Smooth muscle cell (in vitro differentiated cells): ENCODE data around the gene HSPA12A. TPM values are rescaled to one million over a fixed set of nuclear protein-coding genes. Genes with fewer than 3 reads are reported as not detected.

Experiments used
- DNase-seq: peaks from one replicate; lab custom pipeline; 2025; ENCODE audit not compliant: unreplicated experiment; lab: John Stamatoyannopoulos, UW
- H2AFZ ChIP-seq: fragments of 200-600 bp; sonication (generic); 2 replicates; pipeline ENCODE4 v1.6.0; 2016; ENCODE audit warnings: antibody characterized with exemption, low read depth, mild to moderate bottlenecking
- H3F3A ChIP-seq: fragments of 200-600 bp; sonication (generic); 2 replicates; pipeline ENCODE4 v1.6.0; 2017; ENCODE audit warnings: antibody characterized with exemption, low read depth
- H3K27ac ChIP-seq: fragments of 200-600 bp; sonication (generic); 2 replicates; pipeline ENCODE4 v1.5.1; 2016; ENCODE audit warnings: low read depth, mild to moderate bottlenecking
- H3K27me3 ChIP-seq: fragments of 200-600 bp; sonication (generic); 2 replicates; pipeline ENCODE4 v1.6.1; 2016; ENCODE audit warnings: low read depth, mild to moderate bottlenecking
- H3K36me3 ChIP-seq: fragments of 200-600 bp; sonication (generic); 2 replicates; pipeline ENCODE4 v1.5.1; 2016; ENCODE audit warnings: low read depth
- H3K4me1 ChIP-seq: fragments of 200-600 bp; sonication (generic); 2 replicates; pipeline ENCODE4 v1.5.1; 2016; ENCODE audit warnings: low read depth
- H3K4me2 ChIP-seq: fragments of 200-600 bp; sonication (generic); 2 replicates; pipeline ENCODE4 v1.6.0; 2016; ENCODE audit warnings: mild to moderate bottlenecking
- H3K4me3 ChIP-seq: fragments of 200-600 bp; sonication (generic); 2 replicates; pipeline ENCODE4 v1.5.1; 2016; ENCODE audit warnings: mild to moderate bottlenecking
- H3K79me2 ChIP-seq: fragments of 200-600 bp; sonication (generic); 2 replicates; pipeline ENCODE4 v1.6.0; 2016; ENCODE audit warnings: low read depth, mild to moderate bottlenecking
- H3K9ac ChIP-seq: fragments of 200-600 bp; sonication (generic); 2 replicates; pipeline ENCODE4 v1.6.0; 2016; ENCODE audit warnings: low read depth
- H3K9me3 ChIP-seq: fragments of 200-600 bp; sonication (generic); replicated peaks from 2 replicates; pipeline ENCODE4 v1.5.1; 2016; ENCODE audit warnings: low read depth
- H4K20me1 ChIP-seq: fragments of 200-600 bp; sonication (generic); 2 replicates; pipeline ENCODE4 v1.6.0; 2016; ENCODE audit warnings: low read depth
- WGBS: methylation state at CpG from one replicate; pipeline ENCODE4 v1.1.7; 2016; ENCODE audit warnings: low lambda C conversion rate; 5-methylcytosine and 5-hydroxymethylcytosine counted together
- polyA plus RNA-seq: library from polyadenylated mRNA; unstranded; fragments of >200 nt; fragmentation: Nextera tagmentation; extraction: Ambion mirVana; gene quantifications from 2 replicates; pipeline ENCODE4 v1.2.1, GENCODE V29; 2016
- total RNA-seq: library from RNA; depleted of rRNA; stranded (reverse); fragments of >200 nt; gene quantifications from 2 replicates; pipeline ENCODE4 v1.2.3, GENCODE V29; 2014
- TF ChIP-seq, protein P1 (sequence below): fragments of 200-600 bp; sonication (generic); IDR thresholded peaks from 2 replicates; pipeline ENCODE4 v1.5.1; 2017; ENCODE audit warnings: borderline replicate concordance, mild to moderate bottlenecking, antibody characterized with exemption; ENCODE audit not compliant: insufficient read depth, poor library complexity, severe bottlenecking

The HSPA12A gene
- total and polyA plus RNA-seq, 2 experiments from 2014 or later, result 5.3 to 6.4 TPM

DNA sequence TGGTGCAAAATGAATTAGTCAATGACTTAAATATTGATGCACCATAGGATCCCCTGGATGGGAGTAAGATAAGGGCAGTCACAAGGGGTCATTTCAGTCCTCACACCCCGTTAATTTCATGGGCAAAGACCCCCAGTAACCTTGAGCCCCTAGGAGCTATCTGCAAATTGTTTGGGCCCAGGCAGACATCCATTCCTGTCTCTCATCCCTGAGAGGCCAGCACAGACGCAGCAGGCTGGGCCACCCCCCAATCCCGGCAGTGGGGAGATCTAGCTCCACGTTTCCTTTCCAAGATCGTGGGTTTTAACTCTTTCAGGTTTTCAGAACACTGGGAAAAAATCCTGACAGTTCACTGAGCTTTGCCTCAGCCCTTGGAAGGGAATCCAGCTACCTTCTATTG lies 81.5 kb downstream of the HSPA12A start:
- H3K4me3 ChIP-seq, result no peak overlapping the region
- H3K4me2 ChIP-seq, result no peak overlapping the region
- H4K20me1 ChIP-seq, result no peaks in the 10 kb centered on the region
- H3K9me3 ChIP-seq, result no peaks in the 10 kb centered on the region
- no peak overlapping the region for H2AFZ ChIP-seq
- TF ChIP-seq, protein P1, sequence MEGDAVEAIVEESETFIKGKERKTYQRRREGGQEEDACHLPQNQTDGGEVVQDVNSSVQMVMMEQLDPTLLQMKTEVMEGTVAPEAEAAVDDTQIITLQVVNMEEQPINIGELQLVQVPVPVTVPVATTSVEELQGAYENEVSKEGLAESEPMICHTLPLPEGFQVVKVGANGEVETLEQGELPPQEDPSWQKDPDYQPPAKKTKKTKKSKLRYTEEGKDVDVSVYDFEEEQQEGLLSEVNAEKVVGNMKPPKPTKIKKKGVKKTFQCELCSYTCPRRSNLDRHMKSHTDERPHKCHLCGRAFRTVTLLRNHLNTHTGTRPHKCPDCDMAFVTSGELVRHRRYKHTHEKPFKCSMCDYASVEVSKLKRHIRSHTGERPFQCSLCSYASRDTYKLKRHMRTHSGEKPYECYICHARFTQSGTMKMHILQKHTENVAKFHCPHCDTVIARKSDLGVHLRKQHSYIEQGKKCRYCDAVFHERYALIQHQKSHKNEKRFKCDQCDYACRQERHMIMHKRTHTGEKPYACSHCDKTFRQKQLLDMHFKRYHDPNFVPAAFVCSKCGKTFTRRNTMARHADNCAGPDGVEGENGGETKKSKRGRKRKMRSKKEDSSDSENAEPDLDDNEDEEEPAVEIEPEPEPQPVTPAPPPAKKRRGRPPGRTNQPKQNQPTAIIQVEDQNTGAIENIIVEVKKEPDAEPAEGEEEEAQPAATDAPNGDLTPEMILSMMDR, result no peak
- H3K4me1 ChIP-seq, result no peaks in the 10 kb centered on the region
- no peaks in the 10 kb centered on the region for H3F3A ChIP-seq
- no peaks in the 10 kb centered on the region for H3K27me3 ChIP-seq
- WGBS, result 65% methylated on average over 5 of the region's 5 CpGs
- DNase-seq, result no peak
- no peak overlapping the region for H3K9ac ChIP-seq
- H3K36me3 ChIP-seq, result no peaks in the 10 kb centered on the region
- H3K27ac ChIP-seq, result no peak overlapping the region
- H3K79me2 ChIP-seq, result no peaks in the 10 kb centered on the region

DNA sequence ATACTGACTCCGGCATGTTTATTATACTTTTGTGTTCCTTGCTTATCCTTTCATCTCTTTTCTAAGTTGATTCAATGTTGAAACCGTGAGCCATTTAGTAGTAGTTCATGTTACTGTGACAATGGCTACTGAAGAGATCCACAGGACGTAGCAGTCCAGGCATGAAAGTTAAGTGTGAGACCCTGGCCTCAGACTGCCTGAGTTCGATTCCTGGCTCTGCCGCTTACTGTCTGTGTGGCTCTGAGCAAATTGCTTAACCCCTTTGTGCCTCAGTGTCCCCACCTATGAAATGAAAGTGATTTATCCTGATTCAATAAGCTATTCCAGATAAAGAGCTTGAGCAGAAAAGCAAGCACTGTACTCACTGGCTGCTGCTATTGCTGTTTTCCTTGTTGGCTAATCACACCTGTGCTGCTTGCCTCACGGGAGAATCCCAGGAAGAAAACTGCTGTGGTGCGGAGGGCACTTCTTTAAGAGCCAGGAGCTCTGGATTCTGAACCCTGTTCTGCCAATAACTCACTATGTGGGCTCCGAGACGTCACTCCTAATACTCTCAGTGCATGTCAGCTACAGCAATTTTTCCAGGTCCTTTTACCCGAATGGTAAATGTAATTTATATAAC lies 83.2 kb downstream of the HSPA12A start:
- H3K36me3 ChIP-seq, result no peaks in the 10 kb centered on the region
- H3K9ac ChIP-seq, result no peak overlapping the region
- H3K4me3 ChIP-seq, result no peak overlapping the region
- WGBS, result 92% methylated on average over 10 of the region's 10 CpGs
- H3K27ac ChIP-seq, result no peak overlapping the region
- no peak for DNase-seq
- H3K27me3 ChIP-seq, result peaks cover 3% of the 10 kb centered on the region
- H2AFZ ChIP-seq, result no peak overlapping the region
- H3K4me1 ChIP-seq, result no peaks in the 10 kb centered on the region
- TF ChIP-seq, protein P1, result no peak
- H3K9me3 ChIP-seq, result no peaks in the 10 kb centered on the region
- H4K20me1 ChIP-seq, result no peaks in the 10 kb centered on the region
- no peak overlapping the region for H3K4me2 ChIP-seq
- no peaks in the 10 kb centered on the region for H3K79me2 ChIP-seq
- no peaks in the 10 kb centered on the region for H3F3A ChIP-seq

DNA sequence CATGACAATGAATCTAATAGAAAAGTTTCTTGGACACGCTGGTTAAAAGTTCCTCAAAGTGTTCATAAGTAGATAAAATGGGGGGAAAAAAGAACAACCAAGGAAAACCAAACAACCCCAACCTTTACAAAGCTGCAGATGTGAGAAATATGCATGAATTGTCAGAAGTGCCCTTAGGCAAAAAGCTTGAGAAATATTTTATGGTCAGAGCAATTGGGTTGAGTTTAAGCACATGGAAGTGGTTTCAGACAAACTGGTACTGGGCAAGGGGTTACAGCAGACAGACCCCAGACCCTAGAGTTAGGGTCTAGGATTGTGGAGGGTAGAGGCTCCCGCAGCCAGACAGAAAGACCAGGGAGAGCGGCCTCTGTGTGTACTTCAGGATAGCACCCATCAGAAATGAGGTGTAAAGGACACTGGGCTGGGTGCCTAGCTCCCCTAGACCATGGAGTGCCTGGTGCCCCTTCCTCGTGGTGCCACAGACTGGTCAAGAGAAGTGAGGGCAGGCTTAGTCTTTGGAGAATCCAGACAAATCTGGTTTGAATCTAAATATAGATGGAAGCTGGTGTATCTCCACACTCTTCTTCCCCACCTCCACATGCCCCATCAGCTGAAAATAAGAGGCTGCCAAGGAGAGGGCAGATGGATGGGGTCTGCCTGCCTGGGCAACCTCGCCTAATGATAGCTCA lies 84.4 kb downstream of the HSPA12A start:
- 90% methylated on average over 5 of the region's 5 CpGs for WGBS
- TF ChIP-seq, protein P1, result no peak
- H3F3A ChIP-seq, result no peaks in the 10 kb centered on the region
- H3K4me2 ChIP-seq, result no peak overlapping the region
- no peak overlapping the region for H3K4me3 ChIP-seq
- DNase-seq, result no peak
- H3K9me3 ChIP-seq, result no peaks in the 10 kb centered on the region
- no peak overlapping the region for H3K27ac ChIP-seq
- peaks cover 3% of the 10 kb centered on the region for H3K27me3 ChIP-seq
- H3K36me3 ChIP-seq, result no peaks in the 10 kb centered on the region
- H3K4me1 ChIP-seq, result no peaks in the 10 kb centered on the region
- H2AFZ ChIP-seq, result no peak overlapping the region
- H3K79me2 ChIP-seq, result no peaks in the 10 kb centered on the region
- H4K20me1 ChIP-seq, result no peaks in the 10 kb centered on the region
- H3K9ac ChIP-seq, result no peak overlapping the region
